GM19452 (cell line): ENCODE measurements around the gene PKP2.
"Not testable (repeated sequence)": the region's sequence is repeated elsewhere in the genome, so short reads cannot be mapped to it uniquely, and the experiment has no call there.

Experiments used
- ATAC-seq: cut with Tn5 transposase; IDR thresholded peaks from one replicate; pipeline ENCODE4 v1.9.1; 2021; ENCODE audit not compliant: unreplicated experiment

Gene PKP2

DNA sequence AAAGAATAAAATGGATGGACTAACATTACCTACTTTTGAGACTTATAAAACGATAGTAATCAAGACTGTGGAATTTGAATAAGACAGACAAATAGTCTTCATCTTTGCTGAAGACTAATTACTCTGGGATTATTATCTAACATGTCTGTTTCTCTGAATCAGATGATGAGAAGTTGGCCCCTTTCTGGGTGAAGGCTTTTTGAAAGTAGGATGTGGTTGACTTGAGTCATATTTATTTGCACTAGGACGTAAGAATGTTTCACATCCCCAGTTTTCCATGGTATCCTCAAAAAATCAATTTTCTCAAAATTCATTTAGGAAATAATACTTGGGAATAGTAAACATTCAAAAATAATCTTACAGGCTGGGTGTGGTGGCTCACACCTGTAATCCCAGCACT is 31.8 kb downstream of the PKP2 start:
- ATAC-seq, result no peak

DNA sequence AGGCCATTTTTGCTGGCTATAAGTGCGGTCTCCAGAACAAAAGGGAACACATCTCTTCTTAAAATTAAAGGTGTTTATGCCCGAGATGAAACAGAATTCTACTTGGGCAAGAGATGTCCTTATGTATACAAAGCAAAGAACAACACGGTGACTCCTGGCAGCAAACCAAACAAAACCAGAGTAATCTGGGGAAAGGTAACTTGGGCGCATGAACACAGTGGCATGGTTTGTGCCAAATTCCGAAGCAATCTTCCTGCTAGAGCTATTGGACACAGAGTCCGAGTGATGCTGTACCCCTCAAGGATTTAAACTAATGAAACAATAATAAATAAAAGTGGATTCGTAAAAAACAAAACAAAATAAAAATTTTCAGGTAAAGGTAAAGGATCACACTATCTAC is 33.4 kb downstream of the PKP2 start:
- no peak for ATAC-seq

DNA sequence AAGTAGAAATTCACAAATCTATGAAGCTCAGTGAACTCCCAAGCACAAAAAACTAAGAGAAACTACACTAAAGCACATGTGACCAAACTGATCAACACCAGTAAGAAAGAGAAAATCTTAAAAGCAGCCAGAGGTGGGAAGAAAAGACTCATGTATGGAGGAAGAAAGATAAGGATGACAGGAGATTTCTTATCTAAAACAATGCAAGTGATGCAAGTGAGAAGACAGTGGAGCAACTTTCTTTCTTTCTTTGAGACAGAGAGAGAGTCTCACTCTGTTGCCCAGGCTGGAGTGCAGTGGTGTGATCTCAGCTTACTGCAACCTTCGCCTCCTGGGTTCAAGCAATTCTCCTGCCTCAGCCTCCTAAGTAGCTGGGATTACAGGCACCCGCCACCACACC is 34.9 kb downstream of the PKP2 start:
- not testable (repeated sequence) for ATAC-seq

- ATAC-seq, result no peak
Measured at GRCh38 chr12:32860192-32860591, 36.4 kb downstream of the PKP2 start.

DNA sequence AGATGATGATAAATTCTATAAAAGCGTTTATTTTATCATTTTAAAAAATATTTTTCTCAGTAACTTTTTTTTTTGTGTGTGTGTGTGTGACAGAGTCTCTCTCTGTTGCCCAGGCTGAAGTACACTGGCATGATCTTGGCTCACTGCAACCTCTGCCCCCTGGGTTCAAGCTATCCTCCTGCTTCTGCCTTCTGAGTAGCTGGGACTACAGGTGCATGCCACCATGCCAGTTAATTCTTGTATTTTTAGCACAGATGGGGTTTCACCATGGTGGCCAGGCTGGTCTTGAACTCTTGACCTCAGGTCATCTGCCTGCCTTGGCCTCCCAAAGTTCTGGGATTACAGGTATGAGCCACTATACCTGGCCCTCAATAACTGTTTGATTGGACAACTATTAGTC is 37.2 kb downstream of the PKP2 start:
- no peak for ATAC-seq

DNA sequence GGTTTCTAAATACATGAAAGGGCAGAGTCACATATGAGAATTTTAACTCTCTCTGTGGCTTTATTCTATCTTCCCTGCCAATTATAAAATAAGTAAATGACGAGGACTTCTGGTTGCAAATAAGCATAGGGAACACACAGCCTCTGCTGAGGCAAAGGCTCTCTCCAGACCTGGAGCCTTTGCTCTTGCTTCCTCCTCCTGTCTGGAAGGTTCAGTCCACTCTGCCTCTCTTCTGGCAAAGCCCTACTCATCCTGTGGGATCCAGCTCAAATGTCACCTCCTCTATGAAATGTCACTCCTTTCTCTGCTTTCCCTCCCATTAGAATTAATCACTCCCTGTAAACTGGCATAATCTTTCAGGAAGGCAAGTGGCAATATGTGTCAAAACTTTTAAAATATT is 41.9 kb downstream of the PKP2 start:
- no peak for ATAC-seq

DNA sequence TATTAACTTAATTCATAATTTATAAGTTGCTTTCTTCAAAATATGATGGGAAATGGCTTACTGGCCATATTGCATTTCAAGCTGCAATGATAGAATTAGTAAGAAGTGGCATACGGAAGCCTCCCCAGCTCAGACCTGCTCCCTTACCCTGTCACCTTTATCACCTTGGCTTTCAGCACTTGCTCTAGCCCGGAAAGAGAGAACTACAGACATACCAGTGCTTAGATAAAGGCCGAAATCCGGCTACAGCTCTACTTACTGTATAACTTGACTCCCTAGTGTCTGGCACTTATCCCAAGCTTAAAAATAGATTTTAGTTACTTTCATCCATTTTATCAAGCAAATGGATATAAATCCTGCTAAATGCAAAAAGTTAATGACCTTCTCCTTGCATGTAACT is 42.5 kb downstream of the PKP2 start:
- ATAC-seq, result no peak

- no peak for ATAC-seq
Measured at GRCh38 chr12:32847287-32847686, 49.3 kb downstream of the PKP2 start.

DNA sequence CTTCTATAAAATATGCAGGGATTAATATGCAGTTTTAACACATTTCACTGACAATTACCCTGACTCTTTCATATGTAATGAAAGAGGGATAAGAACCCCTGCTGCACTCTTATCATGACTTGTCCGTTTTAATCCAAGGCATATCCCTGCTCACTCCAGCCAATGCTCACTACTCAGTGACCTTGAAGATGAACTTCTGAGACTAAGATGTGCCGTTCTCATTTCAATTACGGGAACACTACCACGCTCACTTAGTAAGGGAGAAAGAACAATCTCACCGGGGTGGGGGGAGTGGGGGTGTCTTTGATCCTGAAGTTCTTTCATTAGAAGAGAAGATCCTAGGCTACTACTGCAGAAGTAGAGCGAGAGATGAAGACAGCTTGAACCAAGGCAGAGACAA is 50.5 kb downstream of the PKP2 start:
- ATAC-seq, result no peak

GRCh38 chr12:32843528-32844095 is 53.0 kb downstream of the PKP2 start:
- no peak for ATAC-seq

GRCh38 chr12:32841061-32841460 is 55.5 kb downstream of the PKP2 start:
- ATAC-seq, result no peak

- ATAC-seq, result no peak
Measured at GRCh38 chr12:32839828-32840227, 56.7 kb downstream of the PKP2 start.

- ATAC-seq, result no peak
Measured at GRCh38 chr12:32837974-32838373, 58.6 kb downstream of the PKP2 start.

DNA sequence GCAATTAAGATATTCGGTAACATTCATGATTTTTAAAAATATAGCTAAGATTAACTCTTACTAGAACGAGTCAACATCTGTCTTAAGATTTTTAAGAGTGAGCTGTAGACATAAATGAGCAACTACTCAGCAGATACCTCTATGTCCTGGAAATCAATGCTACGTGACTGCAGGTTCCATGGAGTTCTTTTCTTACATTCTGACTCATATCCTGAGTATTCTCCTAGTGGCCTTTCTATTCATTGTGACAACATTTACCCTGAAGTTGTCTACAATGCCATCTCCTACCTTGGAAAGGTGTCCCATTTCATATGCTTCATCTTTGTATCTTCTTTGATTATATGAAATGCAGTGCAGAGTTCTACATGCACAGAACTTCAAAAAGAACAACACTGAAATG is 59.9 kb downstream of the PKP2 start:
- ATAC-seq, result no peak

DNA sequence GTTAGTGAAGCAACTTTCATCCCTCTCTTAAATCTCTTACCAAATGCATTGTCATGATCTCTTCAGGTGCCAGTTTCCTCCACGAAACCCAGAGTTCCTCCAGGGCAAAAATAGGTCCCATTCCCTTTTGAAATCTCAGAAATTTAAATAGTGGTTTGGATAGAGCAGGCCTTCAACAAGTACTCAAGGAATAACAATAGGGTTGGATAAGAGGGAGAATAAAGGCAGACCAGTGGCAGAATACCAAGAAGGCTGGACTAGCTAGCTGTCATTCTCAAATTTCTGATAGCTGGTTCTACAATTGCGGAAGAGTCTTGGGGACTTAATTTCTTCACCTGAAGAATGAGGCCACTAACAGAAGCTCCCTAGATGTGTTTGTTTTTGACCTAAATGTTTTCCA is 62.5 kb downstream of the PKP2 start:
- ATAC-seq, result no peak

- ATAC-seq, result no peak
Measured at GRCh38 chr12:32828552-32828951, 68.0 kb downstream of the PKP2 start.

DNA sequence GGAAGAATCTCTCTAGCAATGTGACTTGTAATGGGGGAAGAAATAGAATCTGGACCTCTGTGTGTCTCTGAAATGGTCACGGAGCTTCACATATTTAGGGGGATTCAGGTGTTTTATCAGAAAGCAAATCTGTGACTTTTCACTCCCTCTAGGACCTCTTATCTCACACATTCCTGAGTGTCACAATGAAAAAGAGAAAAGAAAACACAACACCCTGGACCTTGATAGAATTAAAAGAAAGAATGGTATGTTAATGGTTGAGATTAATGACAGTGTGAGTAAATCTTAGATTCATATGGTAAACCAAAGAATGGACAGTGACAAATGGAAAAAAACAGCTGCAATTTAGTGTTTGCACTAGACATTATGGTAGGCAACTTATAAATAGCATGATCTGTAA is 68.5 kb downstream of the PKP2 start:
- no peak for ATAC-seq

- ATAC-seq, result no peak
Measured at GRCh38 chr12:32826807-32827412, 69.7 kb downstream of the PKP2 start.

GRCh38 chr12:32824596-32824995 is 72.0 kb downstream of the PKP2 start:
- no peak for ATAC-seq

- ATAC-seq, result no peak
Measured at GRCh38 chr12:32822344-32822743, 74.2 kb downstream of the PKP2 start.

DNA sequence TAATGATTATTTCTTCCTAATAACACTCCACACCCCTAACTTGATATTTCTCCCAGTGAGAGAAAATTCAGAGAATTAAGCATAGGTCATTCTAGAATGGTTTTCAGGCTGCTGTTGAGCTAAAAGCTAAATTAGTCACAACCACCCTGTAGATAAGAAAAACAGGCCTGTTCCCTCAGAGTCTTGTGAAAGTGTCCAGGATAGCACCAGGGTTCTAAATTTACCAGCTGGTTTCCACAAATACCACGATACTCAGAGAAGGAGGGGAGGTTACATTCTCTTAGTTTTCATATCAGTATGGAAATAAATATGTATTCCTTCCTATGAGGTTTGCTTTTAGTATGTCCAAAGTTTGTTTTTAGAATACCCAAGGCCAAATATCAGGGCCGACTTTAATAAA is 74.9 kb downstream of the PKP2 start:
- ATAC-seq, result no peak

DNA sequence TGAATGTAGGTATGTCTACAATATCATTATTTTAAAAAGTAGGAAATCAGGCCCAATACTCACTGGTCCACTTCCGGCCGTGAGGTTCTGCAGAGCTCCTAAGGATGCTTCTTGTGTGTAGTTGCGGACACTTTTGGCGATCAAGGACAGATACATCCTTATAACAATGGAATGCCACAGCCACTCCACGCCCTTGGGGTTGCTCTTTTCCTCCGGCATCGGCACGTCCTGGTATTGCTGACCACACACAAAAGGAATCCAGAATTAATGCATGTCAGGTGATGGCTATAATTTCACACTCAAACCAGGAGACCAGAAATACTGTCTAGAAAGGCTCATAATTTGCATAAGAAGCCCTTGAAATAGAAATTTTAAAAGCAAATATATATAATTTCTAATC is 75.3 kb downstream of the PKP2 start:
- ATAC-seq, result no peak

DNA sequence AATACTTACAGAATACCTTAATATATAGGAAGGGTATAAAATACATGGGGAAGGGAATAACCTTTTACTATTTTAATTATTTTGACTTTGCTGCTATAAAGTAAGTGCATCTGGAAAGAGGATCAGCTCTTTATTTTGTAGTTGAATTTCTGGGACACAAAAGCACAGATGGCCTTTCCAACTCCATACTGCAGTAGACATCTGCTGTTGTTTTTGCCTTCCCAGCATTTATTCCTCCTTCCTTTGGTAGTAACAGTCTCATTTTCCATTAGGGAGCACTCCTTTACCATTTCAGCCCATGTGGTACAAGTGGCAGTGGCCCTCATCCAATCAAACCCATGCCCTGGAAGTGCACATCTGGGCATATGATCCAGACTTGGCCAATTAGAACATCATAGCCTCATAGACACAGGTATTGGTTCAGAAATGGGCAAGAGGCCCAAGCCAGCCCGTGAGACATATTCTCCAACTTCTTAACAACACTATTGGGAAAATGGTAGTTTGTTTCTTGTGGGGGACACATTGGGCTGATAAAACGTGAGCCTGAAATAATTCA is 76.1 kb downstream of the PKP2 start:
- ATAC-seq, result no peak
